ENCODE results near the gene ANKRD28.
"Not testable (repeated sequence)": the region's sequence is repeated elsewhere in the genome, so short reads cannot be mapped to it uniquely, and the experiment has no call there.

The ANKRD28 gene

DNA sequence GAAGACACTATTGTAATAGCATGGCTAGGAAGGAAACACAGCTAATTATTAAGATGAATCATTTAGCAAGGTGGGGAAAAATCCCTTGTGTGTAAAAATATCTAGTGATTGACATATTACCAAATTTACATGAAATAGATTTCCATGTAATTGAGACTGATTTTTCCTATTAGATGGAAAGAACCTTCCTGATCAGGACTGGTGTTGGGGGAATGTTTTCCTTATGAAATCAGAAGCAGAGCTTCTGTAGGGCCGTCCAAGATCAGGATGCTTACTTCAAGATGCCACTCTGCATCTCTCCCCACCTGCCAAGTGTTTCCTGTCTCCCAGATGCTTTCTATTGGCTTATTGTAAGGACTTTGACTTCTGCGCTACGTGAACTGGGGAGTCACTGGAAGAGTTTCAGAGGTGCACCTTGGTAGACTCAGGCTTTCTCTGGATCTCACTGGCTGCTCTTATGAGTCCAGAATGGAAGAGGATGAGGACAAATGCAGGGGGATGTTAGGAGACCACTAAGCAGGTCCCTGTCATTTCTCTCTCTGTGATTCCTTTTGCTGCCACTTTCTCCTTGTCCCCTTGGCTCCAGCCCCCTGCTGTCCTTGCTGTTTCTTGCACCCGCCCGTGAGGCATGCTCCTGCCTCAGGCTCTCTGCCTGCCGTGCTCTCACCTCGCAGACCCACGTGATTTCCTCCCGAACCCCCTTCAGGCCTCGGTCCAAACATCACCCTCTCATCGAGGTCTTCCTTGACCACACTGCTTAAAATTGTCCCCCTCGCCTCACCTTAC is 166.2 kb downstream of the ANKRD28 start:
- Histone ChIP-seq H3K4me1 (ENCODE audit: insufficient read depth, low read length) (peaks cover 50% of the 10 kb centered on the region), H3K9me3 (ENCODE audit: control insufficient read depth, insufficient read depth, low read length) (no peaks in the 10 kb centered on the region), H3K9ac (ENCODE audit: low read depth, low read length) (no peak overlapping the region), H3K36me3 (ENCODE audit: insufficient read depth, low read length) (no peaks in the 10 kb centered on the region)

DNA sequence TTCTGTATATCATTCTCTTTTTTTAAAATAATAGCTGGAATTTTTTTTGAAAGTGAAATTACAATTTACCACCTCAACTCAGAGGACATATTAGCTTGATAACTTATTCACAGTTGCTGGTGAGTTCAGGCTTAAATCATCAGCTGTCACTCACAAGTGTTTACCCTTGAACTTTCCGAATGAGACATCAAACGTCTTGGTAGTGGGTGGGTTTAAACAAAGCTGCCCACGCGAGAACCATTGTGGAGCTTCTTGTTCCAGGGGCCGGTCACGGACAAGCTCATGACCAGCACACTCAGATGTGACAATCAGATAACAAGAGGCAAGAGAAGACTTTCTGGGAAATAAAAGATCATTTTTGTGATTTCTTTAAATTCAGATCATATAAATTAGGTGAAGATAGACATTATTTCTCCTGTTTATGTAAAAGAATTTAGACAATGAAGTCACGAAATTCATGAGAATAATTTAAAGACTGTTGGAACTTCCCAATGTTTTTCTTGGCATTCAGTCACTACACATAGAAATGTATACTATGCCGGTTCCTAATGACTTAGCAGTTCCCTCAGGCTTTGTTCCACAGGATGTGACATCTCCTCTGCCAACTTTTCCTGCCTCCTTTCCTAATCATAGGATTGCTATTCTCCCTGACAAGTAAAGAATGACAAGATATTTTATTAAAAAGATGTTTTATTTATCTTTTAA is 167.0 kb downstream of the ANKRD28 start:
- Histone ChIP-seq H3K36me3 (ENCODE audit: insufficient read depth, low read length) (no peaks in the 10 kb centered on the region), H3K4me1 (ENCODE audit: insufficient read depth, low read length) (peaks cover 44% of the 10 kb centered on the region), H3K9me3 (ENCODE audit: control insufficient read depth, insufficient read depth, low read length) (no peaks in the 10 kb centered on the region), H3K9ac (ENCODE audit: low read depth, low read length) (no peak overlapping the region)

DNA sequence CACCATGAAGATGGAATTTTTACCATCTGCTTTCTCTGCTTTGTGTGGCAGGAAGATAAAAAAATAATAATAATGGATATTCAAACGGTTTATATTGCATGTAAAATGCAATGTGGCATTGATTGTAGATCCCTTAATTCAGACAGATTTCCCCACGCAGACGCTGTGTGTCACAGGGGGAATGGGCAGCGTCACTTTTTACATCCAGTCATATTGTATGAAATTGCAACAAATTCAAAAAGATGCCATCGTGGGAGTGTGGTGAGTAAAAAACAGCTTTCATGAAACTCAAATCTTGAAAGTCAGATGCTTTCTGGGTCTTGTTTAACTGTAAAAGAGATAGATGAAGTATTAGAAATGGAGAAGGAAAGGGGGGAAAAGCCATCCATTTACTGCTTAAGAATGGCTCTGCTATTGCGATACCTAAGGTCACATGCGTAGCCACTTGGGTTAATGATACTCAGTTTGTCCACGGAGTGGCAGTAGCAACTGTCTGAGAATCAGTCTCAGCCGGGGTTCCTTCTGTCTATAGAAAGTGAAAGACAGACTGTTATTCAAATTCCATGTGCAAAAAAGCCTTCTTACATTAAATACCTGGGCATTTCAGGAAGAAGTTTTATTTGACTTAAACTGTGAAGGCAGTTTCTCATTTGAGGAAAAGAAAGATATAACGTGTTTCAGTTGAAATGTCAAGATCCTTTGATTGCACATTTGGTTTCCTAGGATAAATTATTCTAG is 167.8 kb downstream of the ANKRD28 start:
- H3K9me3 ChIP-seq (ENCODE audit: control insufficient read depth, insufficient read depth, low read length), result no peaks in the 10 kb centered on the region
- no peak overlapping the region for H3K9ac ChIP-seq (ENCODE audit: low read depth, low read length)
- no peaks in the 10 kb centered on the region for H3K36me3 ChIP-seq (ENCODE audit: insufficient read depth, low read length)
- H3K4me1 ChIP-seq (ENCODE audit: insufficient read depth, low read length), result peaks cover 43% of the 10 kb centered on the region

DNA sequence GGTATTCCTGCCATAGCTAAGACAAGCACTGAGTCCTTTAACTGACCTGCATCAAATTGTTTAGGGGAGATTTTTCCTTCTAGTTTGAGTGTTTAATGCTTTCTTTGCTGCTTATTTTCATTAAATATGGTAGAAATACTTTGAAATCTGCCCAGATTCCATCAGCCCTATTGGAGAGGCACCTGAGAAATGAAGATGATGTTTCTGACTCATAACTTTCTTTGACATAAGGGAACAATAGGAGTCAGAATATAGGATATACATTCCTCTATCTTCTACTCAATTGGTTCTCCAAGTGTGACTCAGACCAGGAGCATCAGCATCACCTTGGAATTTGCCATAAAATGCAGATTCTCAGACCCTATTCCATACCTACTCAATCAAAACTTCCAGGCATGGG is 168.8 kb downstream of the ANKRD28 start:
- Histone ChIP-seq H3K9me3 (ENCODE audit: control insufficient read depth, insufficient read depth, low read length) (no peaks in the 10 kb centered on the region), H3K4me1 (ENCODE audit: insufficient read depth, low read length) (peaks cover 37% of the 10 kb centered on the region), H3K36me3 (ENCODE audit: insufficient read depth, low read length) (no peaks in the 10 kb centered on the region), H3K9ac (ENCODE audit: low read depth, low read length) (no peak overlapping the region)

DNA sequence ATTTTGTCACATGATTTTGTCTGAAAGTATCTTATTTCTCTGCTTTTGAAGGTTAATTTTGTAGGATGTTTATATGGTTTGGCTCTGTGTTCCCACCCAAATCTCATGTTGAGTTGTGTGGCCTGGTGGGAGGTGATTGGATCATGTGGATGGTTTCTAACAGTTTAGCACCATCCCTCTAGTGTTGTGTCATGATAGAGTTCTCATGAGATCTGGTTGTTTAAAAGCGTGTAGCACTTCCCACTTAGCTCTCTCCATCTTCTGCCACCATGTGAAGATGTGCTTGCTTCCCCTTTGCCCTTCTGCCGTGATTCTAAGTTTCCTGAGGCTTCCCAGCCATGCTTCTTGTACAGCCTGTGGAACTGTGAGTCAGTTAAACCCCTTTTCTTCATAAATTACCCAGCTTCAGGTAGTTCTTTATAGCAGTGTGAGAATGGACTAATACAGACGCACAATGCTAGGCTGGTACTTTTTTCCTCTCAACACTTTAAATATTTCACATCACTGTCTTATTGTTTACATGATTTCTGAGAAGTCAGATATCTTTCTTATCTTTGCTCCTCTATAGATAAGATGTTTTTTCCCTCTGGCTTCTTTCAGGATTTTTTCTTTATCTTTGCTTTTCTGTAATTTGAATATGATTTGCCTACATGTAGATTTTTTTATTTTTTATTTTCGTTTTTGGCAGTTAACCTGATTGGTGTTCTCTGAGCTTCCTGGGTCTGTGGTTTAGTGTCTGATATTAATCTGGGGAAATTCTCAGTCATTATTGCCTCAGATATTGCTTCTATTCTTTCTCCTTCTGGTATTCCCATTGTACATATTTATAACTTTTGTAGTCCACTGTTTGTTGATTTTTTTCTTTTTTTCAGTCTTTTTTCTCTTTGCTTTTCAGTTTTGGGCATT is 174.0 kb downstream of the ANKRD28 start:
- Histone ChIP-seq H3K36me3 (ENCODE audit: insufficient read depth, low read length) (no peaks in the 10 kb centered on the region), H3K4me1 (ENCODE audit: insufficient read depth, low read length) (no peaks in the 10 kb centered on the region), H3K9ac (ENCODE audit: low read depth, low read length) (no peak overlapping the region), H3K9me3 (ENCODE audit: control insufficient read depth, insufficient read depth, low read length) (peaks cover 3% of the 10 kb centered on the region; the same call in 1 of the 2 replicates)

DNA sequence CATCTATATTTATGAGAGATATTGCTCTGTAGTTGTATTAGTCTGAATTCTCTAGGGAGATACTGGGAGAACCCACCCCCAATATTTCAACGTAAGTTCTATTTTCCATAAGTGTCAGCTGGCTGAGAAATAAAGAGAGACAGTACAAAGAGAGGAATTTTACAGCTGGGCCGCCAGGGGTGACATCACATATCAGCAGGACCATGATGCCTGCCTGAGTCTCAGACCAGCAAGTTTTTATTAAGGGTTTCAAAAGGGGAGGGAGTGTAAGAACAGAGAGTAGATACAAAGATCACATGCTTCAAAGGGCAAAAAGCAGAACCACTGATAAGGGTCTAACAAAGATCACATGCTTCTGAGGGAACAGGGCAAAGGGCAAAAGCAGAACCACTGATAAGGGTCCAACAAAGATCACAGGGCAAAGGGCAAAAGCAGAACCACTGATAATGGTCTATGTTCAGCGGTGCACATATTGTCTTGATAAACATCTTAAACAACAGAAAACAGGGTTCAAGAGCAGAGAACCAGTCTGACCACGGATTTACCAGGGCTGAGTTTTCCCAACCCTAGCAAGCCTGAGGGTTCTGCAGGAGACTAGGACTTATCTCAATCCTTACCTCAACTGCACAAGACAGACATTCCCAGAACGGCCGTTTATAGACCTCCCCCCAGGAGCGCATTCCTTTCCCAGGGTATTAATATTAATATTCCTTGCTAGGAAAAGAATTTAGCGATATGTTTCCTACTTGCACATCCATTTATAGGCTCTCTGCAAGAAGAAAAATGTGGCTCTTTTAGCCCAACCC is 177.9 kb downstream of the ANKRD28 start:
- H3K9ac ChIP-seq (ENCODE audit: low read depth, low read length); H3K36me3 ChIP-seq (ENCODE audit: insufficient read depth, low read length); H3K9me3 ChIP-seq (ENCODE audit: control insufficient read depth, insufficient read depth, low read length); H3K4me1 ChIP-seq (ENCODE audit: insufficient read depth, low read length): not testable (repeated sequence)

Measured in ES-I3 (cell line).